ENCODE measurements around the gene ANAPC5.

ANAPC5 gene

DNA sequence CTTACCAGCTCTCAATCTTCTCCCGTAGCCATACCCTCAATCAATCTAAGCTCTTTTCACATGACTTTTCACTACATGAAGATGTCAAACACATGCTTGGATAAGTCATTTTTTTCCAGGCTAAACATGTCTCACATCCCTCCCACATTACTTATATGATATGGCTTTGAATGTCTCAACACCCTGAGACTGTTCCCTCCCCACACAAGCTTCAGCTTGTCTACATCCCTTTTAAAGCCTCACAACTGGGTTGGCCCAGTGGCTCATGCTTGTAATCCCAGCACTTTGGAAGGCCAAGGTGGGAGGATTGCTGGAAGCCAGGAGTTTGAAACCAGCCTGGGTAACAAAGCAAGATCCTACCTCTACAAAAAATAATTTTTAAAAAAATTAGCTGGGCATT is 18.5 kb downstream of the ANAPC5 start:
- Histone ChIP-seq H3K36me3 (replicated peaks in 1 of 2; ENCODE audit: control insufficient read depth in 2 of 2, insufficient read depth in 2 of 2, low read length in 2 of 2) (peaks cover 25 to 91% of the 10 kb centered on the region in 2 donors), H3K14ac (ENCODE audit: low read length) (no peak overlapping the region), H3K9me3 (replicated peaks in 1 of 2; ENCODE audit: control insufficient read depth in 2 of 2, insufficient read depth in 1 of 2, low read depth in 1 of 2, low read length in 2 of 2) (no peaks in the 10 kb centered on the region), H3K9ac (ENCODE audit: low read depth, low read length, poor library complexity) (no peak overlapping the region), H2AFZ (ENCODE audit: low read length) (no peak overlapping the region), H3K18ac (ENCODE audit: low read length) (no peak overlapping the region), H3K27me3 (ENCODE audit: control insufficient read depth in 3 of 3, insufficient read depth in 3 of 3, low read depth in 1 of 3, low read length in 3 of 3) (no peaks in the 10 kb centered on the region), H2AK5ac (ENCODE audit: low read depth, low read length) (no peak overlapping the region), H4K8ac (ENCODE audit: low read depth, low read length) (no peak overlapping the region), H4K91ac (ENCODE audit: low read depth, low read length, poor library complexity) (no peak overlapping the region), H3K4me1 (ENCODE audit: control insufficient read depth in 2 of 2, insufficient read depth in 1 of 2, low read depth in 1 of 2, low read length in 2 of 2) (no peaks in the 10 kb centered on the region), H2BK120ac (ENCODE audit: low read depth, low read length) (no peak overlapping the region), H2BK12ac (ENCODE audit: low read length) (no peak overlapping the region), H2BK5ac (ENCODE audit: low read length) (no peak overlapping the region), H3K79me1 (ENCODE audit: low read depth, low read length) (no peaks in the 10 kb centered on the region), H2BK15ac (ENCODE audit: low read length) (no peak overlapping the region), H3K27ac (replicated peaks; ENCODE audit: low read length) (no peak overlapping the region), H3K23ac (ENCODE audit: low read depth, low read length, poor library complexity) (no peak overlapping the region), H3K4ac (ENCODE audit: low read length) (no peak overlapping the region), H3K4me3 (ENCODE audit: low read length in 2 of 2) (no peak overlapping the region), H3K4me2 (ENCODE audit: insufficient read depth, low read length, poor library complexity, severe bottlenecking) (no peak overlapping the region)
- no CpG with 5 or more reads among the region's 1 CpG for WGBS, 2 donors (ENCODE audit: extremely low coverage in 2 of 2, insufficient read length in 2 of 2, insufficient replicate concordance in 1 of 2)
- DNase-seq (ENCODE audit: low spot score) = no peak

DNA sequence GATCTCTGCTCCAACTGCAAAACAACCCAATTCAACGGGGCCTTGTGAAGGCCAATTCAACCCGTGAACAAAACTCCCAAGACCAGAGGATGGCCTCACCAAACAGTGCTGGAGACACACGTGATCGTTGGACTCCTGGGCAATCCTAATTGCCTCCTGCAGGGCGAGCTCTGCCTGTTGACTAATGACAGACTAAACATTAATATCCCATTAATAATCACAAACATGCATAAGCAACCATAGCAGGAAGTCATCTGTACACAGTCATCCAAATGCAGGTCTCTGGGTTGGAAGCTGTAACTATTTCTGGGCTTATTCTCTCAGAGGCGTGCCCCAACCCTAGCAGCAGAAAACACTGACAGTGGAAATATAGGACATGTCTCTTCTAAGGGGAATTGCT is 21.0 kb downstream of the ANAPC5 start:
- no CpG with 5 or more reads among the region's 6 CpGs for WGBS, 2 donors (ENCODE audit: extremely low coverage in 2 of 2, insufficient read length in 2 of 2, insufficient replicate concordance in 1 of 2)
- Histone ChIP-seq H3K14ac (ENCODE audit: low read length) (no peak overlapping the region), H3K4me3 (ENCODE audit: low read length in 2 of 2) (no peak overlapping the region), H3K18ac (ENCODE audit: low read length) (no peak overlapping the region), H3K36me3 (replicated peaks in 1 of 2; ENCODE audit: control insufficient read depth in 2 of 2, insufficient read depth in 2 of 2, low read length in 2 of 2) (peaks cover 40 to 96% of the 10 kb centered on the region in 2 donors), H2BK12ac (ENCODE audit: low read length) (no peak overlapping the region), H2BK120ac (ENCODE audit: low read depth, low read length) (no peak overlapping the region), H3K27me3 (ENCODE audit: control insufficient read depth in 3 of 3, insufficient read depth in 3 of 3, low read depth in 1 of 3, low read length in 3 of 3) (peaks cover 0 to 2% (median 0%) of the 10 kb centered on the region in 3 experiments), H4K8ac (ENCODE audit: low read depth, low read length) (no peak overlapping the region), H3K4me2 (ENCODE audit: insufficient read depth, low read length, poor library complexity, severe bottlenecking) (no peak overlapping the region), H4K91ac (ENCODE audit: low read depth, low read length, poor library complexity) (no peak overlapping the region), H3K9ac (ENCODE audit: low read depth, low read length, poor library complexity) (no peak overlapping the region), H2AK5ac (ENCODE audit: low read depth, low read length) (no peak overlapping the region), H2BK15ac (ENCODE audit: low read length) (no peak overlapping the region), H3K9me3 (replicated peaks in 1 of 2; ENCODE audit: control insufficient read depth in 2 of 2, insufficient read depth in 1 of 2, low read depth in 1 of 2, low read length in 2 of 2) (no peaks in the 10 kb centered on the region), H2AFZ (ENCODE audit: low read length) (no peak overlapping the region), H3K4ac (ENCODE audit: low read length) (no peak overlapping the region), H2BK5ac (ENCODE audit: low read length) (no peak overlapping the region), H3K4me1 (ENCODE audit: control insufficient read depth in 2 of 2, insufficient read depth in 1 of 2, low read depth in 1 of 2, low read length in 2 of 2) (no peaks in the 10 kb centered on the region), H3K79me1 (ENCODE audit: low read depth, low read length) (no peaks in the 10 kb centered on the region), H3K27ac (replicated peaks; ENCODE audit: low read length) (no peak overlapping the region), H3K23ac (ENCODE audit: low read depth, low read length, poor library complexity) (no peak overlapping the region)
- DNase-seq (ENCODE audit: low spot score) = no peak

DNA sequence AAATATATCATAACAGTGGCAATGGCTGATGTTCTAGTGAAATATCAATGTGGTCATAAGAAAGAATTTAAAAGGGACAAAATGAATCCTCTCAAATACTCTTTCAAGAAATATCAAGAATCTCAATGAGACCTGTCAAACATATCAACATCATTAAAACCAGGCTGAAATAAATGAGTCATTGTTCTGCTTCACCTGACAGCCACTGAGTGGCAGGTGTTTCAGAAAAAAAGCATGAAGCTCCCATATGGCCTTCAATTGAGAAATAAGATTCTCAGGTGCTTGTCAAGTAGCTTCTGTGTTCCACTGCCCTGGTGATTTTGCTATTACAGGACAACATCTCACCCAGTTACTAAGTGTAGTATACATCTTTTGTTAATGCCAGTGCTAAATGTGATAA is 21.5 kb downstream of the ANAPC5 start:
- H3K4me1 ChIP-seq (ENCODE audit: control insufficient read depth in 2 of 2, insufficient read depth in 1 of 2, low read depth in 1 of 2, low read length in 2 of 2) = no peaks in the 10 kb centered on the region
- H2BK12ac ChIP-seq (ENCODE audit: low read length) = no peak overlapping the region
- no peak overlapping the region for H3K4me2 ChIP-seq (ENCODE audit: insufficient read depth, low read length, poor library complexity, severe bottlenecking)
- H4K8ac ChIP-seq (ENCODE audit: low read depth, low read length) = no peak overlapping the region
- H2BK5ac ChIP-seq (ENCODE audit: low read length) = no peak overlapping the region
- H3K79me1 ChIP-seq (ENCODE audit: low read depth, low read length) = no peaks in the 10 kb centered on the region
- H3K23ac ChIP-seq (ENCODE audit: low read depth, low read length, poor library complexity) = no peak overlapping the region
- no peak overlapping the region for H2AK5ac ChIP-seq (ENCODE audit: low read depth, low read length)
- no peak overlapping the region for H3K14ac ChIP-seq (ENCODE audit: low read length)
- no peak overlapping the region for H2BK15ac ChIP-seq (ENCODE audit: low read length)
- no peak overlapping the region for H3K27ac ChIP-seq (replicated peaks; ENCODE audit: low read length)
- no peak overlapping the region for H3K4ac ChIP-seq (ENCODE audit: low read length)
- no peak overlapping the region for H4K91ac ChIP-seq (ENCODE audit: low read depth, low read length, poor library complexity)
- H3K9ac ChIP-seq (ENCODE audit: low read depth, low read length, poor library complexity) = no peak overlapping the region
- peaks cover 0 to 2% (median 0%) of the 10 kb centered on the region in 3 experiments for H3K27me3 ChIP-seq (ENCODE audit: control insufficient read depth in 3 of 3, insufficient read depth in 3 of 3, low read depth in 1 of 3, low read length in 3 of 3)
- no peak overlapping the region for H2BK120ac ChIP-seq (ENCODE audit: low read depth, low read length)
- no peak overlapping the region for H2AFZ ChIP-seq (ENCODE audit: low read length)
- no peaks in the 10 kb centered on the region for H3K9me3 ChIP-seq (replicated peaks in 1 of 2; ENCODE audit: control insufficient read depth in 2 of 2, insufficient read depth in 1 of 2, low read depth in 1 of 2, low read length in 2 of 2)
- H3K36me3 ChIP-seq (replicated peaks in 1 of 2; ENCODE audit: control insufficient read depth in 2 of 2, insufficient read depth in 2 of 2, low read length in 2 of 2) = peaks cover 42 to 96% of the 10 kb centered on the region in 2 donors
- no peak overlapping the region for H3K4me3 ChIP-seq (ENCODE audit: low read length in 2 of 2)
- no peak overlapping the region for H3K18ac ChIP-seq (ENCODE audit: low read length)
- no peak for DNase-seq (ENCODE audit: low spot score)

DNA sequence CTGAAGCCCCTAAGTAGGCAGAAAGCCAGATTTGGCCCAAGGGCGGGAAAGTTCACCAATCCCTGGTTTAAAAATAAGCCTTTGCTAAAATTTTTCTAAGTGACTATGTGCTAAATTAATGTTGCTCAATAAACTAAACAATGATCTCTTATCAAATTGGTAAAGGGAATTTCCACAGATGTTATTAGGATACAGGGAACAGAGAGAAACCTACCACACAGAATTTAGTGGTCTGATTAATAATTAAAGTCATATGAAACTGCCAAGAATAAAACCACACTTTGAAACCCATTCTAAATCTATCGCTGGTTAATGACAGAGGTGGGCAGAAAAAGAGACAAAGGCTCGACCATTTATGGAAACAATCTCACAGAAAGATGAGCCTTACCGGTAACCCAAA is 22.0 kb downstream of the ANAPC5 start:
- Histone ChIP-seq H3K27ac (replicated peaks; ENCODE audit: low read length) (no peak overlapping the region), H2BK15ac (ENCODE audit: low read length) (no peak overlapping the region)
- no CpG with 5 or more reads among the region's 4 CpGs for WGBS, 2 donors (ENCODE audit: extremely low coverage in 2 of 2, insufficient read length in 2 of 2, insufficient replicate concordance in 1 of 2)

More for the DNA sequence above, 22.0 kb downstream of the ANAPC5 start:
- peaks cover 0 to 2% (median 0%) of the 10 kb centered on the region in 3 experiments for H3K27me3 ChIP-seq (ENCODE audit: control insufficient read depth in 3 of 3, insufficient read depth in 3 of 3, low read depth in 1 of 3, low read length in 3 of 3)
- H3K4me3 ChIP-seq (ENCODE audit: low read length in 2 of 2) = no peak overlapping the region
- H3K9me3 ChIP-seq (replicated peaks in 1 of 2; ENCODE audit: control insufficient read depth in 2 of 2, insufficient read depth in 1 of 2, low read depth in 1 of 2, low read length in 2 of 2) = no peaks in the 10 kb centered on the region
- no peak overlapping the region for H4K8ac ChIP-seq (ENCODE audit: low read depth, low read length)
- no peak overlapping the region for H3K4ac ChIP-seq (ENCODE audit: low read length)
- H3K18ac ChIP-seq (ENCODE audit: low read length) = no peak overlapping the region
- no peak overlapping the region for H2BK120ac ChIP-seq (ENCODE audit: low read depth, low read length)
- no peak overlapping the region for H3K9ac ChIP-seq (ENCODE audit: low read depth, low read length, poor library complexity)
- H4K91ac ChIP-seq (ENCODE audit: low read depth, low read length, poor library complexity) = no peak overlapping the region
- H3K4me1 ChIP-seq (ENCODE audit: control insufficient read depth in 2 of 2, insufficient read depth in 1 of 2, low read depth in 1 of 2, low read length in 2 of 2) = no peaks in the 10 kb centered on the region
- no peaks in the 10 kb centered on the region for H3K79me1 ChIP-seq (ENCODE audit: low read depth, low read length)
- H3K36me3 ChIP-seq (replicated peaks in 1 of 2; ENCODE audit: control insufficient read depth in 2 of 2, insufficient read depth in 2 of 2, low read length in 2 of 2) = peaks cover 40 to 93% of the 10 kb centered on the region in 2 donors
- no peak for DNase-seq (ENCODE audit: low spot score)
- H3K23ac ChIP-seq (ENCODE audit: low read depth, low read length, poor library complexity) = no peak overlapping the region
- H3K14ac ChIP-seq (ENCODE audit: low read length) = no peak overlapping the region
- H2BK12ac ChIP-seq (ENCODE audit: low read length) = no peak overlapping the region
- no peak overlapping the region for H2AK5ac ChIP-seq (ENCODE audit: low read depth, low read length)
- no peak overlapping the region for H2AFZ ChIP-seq (ENCODE audit: low read length)
- no peak overlapping the region for H2BK5ac ChIP-seq (ENCODE audit: low read length)
- H3K4me2 ChIP-seq (ENCODE audit: insufficient read depth, low read length, poor library complexity, severe bottlenecking) = no peak overlapping the region
